GM18870 (cell line): ENCODE data around the gene TCF7L1.

Source experiments
- ATAC-seq: cut with Tn5 transposase; IDR thresholded peaks from one replicate; pipeline ENCODE4 v1.9.1; 2021; ENCODE audit warnings: moderate library complexity; ENCODE audit not compliant: unreplicated experiment

TCF7L1 gene

GRCh38 chr2:85215448-85216401 is 82.5 kb downstream of the TCF7L1 start:
- ATAC-seq = no peak

- ATAC-seq = no peak
These were observed 83.7 kb downstream of the TCF7L1 start for GRCh38 chr2:85216927-85217326.

DNA sequence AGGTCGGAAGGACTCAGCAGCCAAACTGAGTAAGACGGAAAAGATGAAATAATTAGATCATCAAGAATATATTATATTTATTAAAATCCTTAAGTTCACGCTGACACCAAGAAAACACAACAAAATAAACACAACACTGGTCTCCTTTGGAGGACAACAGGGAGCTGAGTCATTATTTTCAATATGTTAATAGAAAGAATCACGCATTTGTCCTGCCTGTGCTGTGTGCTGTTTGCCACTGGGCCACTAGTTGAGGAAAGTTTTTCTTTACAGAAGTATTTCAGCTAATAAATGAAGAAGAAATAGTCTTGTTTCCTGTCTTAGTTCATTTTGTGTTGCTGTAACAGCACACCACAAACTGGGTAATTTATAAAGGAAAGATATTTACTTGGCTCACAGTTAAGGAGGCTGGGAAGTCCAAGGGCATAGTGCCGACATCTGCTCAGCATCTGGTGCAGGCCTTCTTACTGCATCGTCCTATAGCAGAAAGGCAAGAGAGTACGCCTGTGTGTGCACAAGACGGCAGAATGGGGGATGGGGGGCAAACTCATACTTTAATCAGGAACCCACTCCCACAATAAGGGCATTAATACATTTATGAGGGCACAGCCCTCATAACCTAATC is 88.0 kb downstream of the TCF7L1 start:
- ATAC-seq = no peak

DNA sequence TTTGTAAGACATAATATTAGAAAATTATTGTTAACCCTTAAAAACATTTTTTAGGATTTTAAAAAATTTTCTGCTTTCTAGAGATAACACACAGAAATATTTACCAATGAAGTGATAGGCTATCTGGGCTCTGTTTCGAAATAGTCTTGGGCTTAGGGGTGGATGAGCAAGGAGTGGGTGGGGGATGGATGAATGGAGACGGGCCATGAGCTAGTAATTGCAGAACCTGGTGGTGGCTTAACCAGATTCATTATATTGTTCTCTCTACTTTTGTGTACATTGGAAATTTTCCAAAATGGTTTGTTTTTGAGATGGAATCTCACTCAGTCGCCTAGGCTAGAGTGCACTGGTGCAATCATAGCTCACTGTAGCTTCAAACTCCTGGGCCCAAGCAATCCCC is 89.6 kb downstream of the TCF7L1 start:
- no peak for ATAC-seq

DNA sequence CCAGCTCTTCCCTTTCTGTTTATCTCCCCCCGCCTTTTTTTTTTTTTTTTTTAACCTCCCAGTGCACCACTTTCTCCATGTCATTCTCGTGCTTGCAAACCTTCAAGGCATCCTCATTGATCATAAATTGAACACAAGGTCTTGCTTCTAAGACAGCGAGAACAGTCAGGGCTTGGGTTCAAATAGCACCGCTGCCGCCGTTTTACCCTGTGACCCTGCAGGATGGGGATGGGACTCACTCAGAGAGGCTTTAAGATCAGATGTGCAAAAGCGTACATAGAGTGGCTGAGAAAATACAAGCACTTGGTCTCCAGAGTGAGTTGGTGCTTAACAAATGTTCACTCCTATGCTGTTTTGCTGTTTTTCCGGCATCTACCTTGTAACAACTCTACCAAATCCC is 93.6 kb downstream of the TCF7L1 start:
- ATAC-seq = no peak

DNA sequence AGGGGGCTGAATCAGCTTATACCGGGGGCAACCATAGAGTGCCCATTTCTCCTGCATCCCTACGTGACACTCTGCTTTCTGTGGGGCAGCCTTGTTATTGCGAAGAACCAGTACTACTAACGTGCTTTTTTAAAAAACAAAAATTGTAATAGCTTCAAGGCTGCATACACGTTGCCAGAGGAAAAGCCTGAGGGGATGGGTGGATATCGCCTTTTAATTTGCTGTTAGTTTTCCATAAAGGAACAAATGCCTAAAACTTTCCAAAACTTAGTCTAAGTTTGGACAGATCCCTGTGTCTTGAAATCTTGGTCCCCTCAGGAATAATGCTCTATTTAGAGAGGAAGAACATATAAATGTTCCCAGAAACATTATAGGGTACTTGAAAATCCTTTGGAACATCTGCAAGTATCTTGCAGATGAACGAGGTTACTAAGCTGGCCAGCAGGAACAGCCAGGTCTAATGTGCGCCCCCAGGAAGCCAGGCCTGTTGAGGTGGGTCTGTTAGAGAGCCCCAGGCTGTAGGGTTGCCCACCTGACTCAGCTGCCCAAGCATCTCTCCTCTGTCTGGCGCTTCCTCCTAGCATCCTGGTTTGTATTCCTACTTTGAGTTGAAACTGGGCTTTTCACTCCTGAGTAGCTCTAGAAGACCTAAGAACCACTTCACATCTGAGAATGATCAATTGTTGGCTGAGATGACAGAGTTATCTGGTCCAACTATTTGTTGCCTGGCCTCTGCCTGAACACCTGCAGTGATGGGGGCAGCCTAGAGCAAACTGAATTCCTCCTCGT is 97.7 kb downstream of the TCF7L1 start:
- ATAC-seq = no peak

DNA sequence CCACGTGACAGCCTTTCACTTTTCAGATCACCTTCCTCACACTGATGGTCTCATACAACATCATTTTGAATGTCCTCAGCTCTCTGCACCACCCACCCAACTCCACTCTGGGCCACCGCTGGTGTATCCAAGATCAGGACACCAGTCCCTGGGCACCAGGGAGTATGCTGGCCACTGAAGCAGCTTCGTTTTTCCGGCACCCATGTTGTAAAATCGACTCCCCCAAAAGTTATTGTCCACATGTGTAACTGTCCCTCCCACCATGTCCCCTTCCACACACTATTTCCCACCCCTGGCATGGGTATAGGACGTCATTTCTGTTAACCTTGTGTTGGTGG is 98.2 kb downstream of the TCF7L1 start:
- ATAC-seq = no peak

DNA sequence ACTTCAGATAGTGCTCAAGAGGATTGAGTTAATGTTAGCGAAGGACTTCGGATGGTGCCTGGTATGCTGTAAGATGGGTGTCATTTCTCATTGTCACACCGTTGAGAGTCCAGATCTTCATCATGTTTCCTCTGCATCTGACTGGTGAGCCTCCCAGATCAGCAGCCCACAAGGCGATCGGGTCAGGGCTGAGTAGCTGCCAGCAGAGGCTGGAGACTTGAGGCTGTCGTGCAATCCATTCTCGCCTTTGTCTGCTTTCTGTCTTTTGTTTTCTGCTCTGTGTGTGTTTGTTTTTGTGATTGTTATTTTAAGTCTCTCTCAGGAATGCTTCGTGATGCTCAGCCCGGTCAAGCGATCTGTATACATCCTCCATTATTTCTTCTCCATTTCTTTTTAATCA is 98.8 kb downstream of the TCF7L1 start:
- ATAC-seq = no peak

- no peak for ATAC-seq
These were observed 101.7 kb downstream of the TCF7L1 start for GRCh38 chr2:85234868-85235267.

DNA sequence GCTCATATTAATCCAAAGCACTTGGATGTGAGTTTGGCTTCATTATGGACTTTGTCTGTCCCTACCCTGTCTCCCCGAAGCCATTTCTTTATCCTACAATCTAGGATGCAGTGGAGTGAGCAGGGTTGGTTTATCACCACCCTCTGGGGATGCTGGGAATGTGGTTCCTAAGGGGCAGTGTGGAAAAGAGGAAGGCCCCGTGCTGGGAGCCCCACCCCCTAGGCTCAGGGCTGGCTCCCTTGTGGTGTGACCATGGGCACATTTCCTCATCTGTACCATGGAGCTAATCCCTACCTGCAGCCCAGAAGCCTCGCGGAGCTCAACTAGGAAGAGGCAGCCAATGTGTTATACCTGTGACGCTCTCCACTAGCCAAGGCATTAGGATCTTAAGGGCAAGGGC is 102.1 kb downstream of the TCF7L1 start:
- ATAC-seq = no peak

GRCh38 chr2:85236084-85236483 is 102.9 kb downstream of the TCF7L1 start:
- no peak for ATAC-seq

- no peak for ATAC-seq
These were observed 104.8 kb downstream of the TCF7L1 start for GRCh38 chr2:85237849-85238565.

GRCh38 chr2:85238607-85239006 is 105.4 kb downstream of the TCF7L1 start:
- no peak for ATAC-seq

GRCh38 chr2:85239102-85239501 is 105.9 kb downstream of the TCF7L1 start:
- ATAC-seq = no peak

DNA sequence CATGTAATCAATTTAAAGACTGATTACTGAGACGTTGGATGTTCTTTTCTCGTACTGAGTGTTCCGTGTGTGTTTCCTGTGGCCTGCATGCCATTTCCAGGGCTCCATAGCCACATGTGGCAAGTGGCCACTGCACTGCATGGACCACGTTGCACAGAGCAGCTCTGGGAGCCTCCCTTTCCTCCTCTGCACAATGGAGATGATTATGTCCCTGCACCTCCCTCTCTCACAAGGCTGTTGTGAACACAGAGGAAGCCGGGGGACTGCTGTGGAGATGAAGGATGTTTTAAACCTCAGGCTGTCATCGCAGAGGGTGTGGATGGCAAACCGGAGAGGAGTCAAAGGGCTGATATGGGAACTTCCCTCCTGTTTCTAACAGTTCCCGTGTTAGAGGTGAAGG is 106.9 kb downstream of the TCF7L1 start:
- no peak for ATAC-seq

DNA sequence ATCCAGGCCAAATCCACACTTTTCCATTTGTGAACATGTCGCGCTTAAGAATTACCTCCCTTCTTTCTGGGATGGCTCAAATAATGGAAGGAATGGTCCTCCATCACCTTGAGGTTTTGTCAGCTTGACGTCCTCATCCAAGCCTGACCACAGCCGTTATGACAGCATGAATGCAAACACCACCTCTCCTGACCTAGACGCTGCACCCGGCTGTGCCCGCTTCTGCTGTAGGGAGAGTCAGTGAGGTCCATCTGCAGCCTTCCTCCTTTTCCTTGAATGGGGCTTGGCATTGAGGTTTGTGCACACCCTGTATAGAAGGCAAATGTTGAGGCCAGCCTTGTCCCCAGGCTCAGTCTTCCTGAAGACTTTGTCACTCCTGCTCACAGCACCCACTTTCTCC is 109.1 kb downstream of the TCF7L1 start:
- ATAC-seq = no peak

GRCh38 chr2:85243101-85244072 is 110.2 kb downstream of the TCF7L1 start:
- ATAC-seq = no peak

DNA sequence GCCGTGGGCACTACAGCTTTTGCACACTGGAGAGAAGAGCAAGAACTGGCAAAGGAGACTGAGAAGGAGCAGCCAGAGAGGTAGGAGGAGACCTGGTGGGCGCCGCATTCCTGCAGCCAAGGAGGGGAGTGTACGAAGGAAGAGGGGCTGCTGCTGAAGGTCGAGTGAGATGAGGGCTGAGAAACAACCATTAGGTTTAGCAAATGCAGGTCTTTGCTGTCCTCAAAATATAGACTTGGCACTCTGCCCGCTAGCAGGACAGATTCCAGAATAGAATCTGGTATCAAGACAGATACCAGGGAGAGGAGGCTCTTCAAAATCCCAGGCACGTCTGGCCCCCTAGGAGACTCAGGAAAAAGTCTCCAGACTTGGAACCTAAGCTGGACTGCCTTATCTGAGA is 111.6 kb downstream of the TCF7L1 start:
- no peak for ATAC-seq

DNA sequence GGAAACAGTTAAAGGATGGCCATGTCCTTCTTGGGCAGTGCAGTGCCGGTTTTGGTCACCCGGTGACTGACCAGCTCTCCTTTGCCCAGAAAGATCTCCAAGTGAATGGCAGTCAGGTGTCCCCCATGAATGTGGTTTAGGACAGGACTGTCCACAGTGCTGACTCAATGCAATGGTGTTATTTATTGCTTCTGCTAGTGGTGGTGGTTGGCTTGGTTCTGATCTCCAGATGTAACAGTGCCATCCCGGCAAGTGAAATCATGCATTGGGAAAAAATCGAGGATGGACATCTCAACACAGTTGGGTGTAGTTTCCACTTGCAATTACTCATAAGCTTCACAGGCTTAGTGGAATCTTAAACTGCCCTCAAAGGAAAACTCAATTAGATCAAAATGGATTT is 112.7 kb downstream of the TCF7L1 start:
- no peak for ATAC-seq

GRCh38 chr2:85246348-85246747 is 113.2 kb downstream of the TCF7L1 start:
- ATAC-seq = no peak
